Stimulated activated CD8-positive, alpha-beta memory T cell treated with anti-CD3 and anti-CD28 coated beads, Interleukin-15, amount 100 ng/mL, for 4 hours (primary cell): Measurements from ENCODE around the gene NKAIN1.
"Not testable (repeated sequence)": the region's sequence is repeated elsewhere in the genome, so short reads cannot be mapped to it uniquely, and the experiment has no call there.

Source experiments
- DNase-seq, 2 donors: peaks; one replicate each; pipeline ENCODE4 v3.0.0-alpha.2; 2020; ENCODE audit warnings: low read depth in 2 of 2

Gene NKAIN1

DNA sequence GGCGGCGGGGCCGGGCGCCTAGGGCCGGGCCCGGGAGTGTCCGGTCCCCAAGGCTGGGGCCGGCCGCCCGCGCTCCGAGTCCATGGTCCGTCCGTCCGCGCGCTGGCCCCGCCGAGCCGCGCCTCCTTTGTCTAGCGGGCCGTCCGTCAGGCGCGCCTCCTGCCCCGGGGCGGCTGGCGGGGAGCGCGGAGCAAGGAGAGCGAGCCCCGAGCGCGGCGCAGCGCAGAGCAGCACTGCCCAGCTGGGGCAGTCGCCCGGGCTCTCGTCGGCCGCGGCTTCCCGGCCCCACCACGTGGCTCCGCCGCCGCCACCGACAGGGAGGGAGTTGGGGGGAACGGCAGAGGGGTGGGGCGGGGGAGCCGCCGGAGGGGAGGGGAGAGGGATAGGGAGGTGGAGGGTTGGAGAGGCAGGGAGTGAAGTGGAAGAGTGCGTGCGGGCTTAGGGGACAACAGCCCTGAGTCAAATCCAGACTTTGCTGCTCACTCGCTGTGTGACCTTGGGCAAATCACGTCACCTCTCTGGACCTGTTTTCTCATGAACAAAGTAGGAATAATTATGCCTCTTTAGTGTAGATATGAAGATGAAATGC is at the start of gene NKAIN1:
Gene NKAIN1 (minus strand): TSS at position 235 of the 589 bp plus-strand sequence. CDS start 340 bp downstream, outside the sequence.
- no peak for DNase-seq

DNA sequence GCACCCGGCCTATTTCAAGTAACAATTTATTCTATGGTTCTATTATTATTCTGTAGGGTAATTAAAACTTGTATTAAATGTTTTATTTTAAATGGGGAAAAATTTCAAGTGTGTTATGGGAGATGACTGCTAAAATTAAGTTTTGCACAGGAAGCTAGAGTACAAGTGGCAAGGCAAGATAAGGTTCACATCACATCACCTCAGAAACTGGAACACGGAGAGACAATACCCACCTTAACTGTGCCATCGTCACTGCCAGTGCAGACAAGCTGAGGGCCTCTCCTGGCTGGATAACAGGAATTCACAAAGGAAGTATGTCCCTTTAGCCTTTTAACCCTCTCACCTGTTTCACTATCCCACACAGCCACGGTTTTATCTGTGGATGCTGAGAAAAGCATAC is 49.3 kb upstream of the NKAIN1 start:
- no peak for DNase-seq

DNA sequence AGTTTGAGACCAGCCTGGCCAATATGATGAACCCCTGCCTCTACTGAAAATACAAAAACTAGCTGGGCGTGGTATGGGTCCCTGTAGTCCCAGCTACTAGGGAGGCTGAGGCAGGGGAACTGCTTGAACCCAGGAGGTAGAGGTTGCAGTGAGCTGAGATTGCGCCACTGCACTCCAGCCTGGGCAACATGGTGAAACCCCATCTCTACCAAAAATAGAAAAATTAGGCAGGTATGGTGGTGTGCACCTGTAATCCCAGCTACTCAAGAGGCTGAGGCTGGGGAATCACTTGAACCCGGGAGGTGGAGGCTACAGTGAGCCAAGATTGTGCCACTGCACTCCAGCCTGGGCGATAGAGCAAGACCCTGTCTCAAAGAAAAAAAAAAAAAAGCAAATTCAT is 48.1 kb upstream of the NKAIN1 start:
- not testable (repeated sequence) for DNase-seq

DNA sequence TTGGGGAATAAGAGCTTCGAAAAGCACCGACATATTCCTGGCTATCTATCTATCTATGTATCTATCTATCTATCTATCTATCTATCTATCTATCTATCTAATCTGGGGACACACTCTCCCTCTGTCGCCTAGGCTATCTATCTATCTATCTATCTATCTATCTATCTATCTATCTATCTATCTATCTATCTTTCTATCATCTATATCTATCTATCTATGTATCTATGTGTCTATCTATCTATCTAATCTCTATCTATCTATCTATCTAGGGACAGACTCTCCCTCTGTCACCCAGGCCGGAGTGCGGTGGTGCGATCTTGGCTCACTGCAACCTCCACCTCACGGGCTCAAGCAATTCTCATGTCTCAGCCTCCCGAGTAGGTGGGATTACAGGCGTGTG is 42.7 kb upstream of the NKAIN1 start:
- DNase-seq: not testable (repeated sequence)

DNA sequence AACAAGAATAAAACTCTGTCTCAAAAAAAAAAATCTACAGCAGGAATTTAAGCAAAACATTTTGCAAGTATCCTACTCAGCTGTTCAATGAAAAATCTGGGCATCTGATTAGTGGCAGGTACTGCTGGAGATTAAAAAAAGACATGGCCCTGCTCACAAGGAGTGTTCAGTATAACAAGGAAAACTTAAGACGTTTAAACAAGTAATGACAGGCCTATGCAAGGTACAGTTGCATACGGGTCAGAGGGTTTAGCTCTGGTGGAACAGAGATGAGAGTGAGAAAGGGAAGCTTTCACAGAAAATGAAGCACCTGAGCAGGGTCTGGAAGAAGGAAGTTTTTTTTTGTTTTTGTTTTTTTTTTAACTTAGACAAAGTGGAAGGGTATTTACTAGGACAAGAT is 33.9 kb upstream of the NKAIN1 start:
- no peak for DNase-seq

DNA sequence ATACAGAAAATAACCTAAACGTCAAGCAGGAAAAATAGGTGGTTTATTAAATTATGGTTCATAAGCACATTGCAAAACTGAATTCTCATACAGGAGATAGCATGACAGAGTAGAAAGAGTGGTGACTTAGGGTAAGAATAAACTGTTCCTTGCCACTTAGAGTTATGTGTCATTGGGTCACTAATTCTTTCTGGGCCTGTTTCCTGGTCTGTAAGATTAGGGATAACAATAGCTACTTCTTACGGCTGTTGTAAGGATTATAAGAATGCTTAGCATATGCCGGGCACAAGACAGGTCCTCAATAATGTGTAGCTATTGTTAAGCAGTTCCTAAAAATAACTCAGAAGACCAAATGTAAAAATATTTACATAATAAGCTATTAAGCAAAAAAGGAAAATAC is 32.7 kb upstream of the NKAIN1 start:
- no peak for DNase-seq

DNA sequence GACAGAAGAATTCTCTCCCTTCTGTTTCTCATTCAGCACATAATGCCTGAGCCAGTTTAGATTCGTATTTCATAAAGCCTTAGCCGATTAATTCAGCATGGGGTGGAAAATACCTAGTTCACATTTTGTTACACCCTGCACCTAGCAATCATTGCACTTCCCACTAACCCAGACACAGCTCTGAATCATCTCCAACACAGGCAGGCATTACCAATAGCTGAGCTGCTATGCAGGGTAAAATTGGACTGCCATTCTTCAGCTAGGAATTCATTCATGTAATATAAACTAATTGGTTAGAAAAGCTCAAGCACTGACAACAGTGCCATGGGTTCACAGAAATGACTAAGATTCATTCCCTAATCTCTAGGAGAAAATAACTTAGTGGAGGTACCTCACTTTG is 26.9 kb upstream of the NKAIN1 start:
- no peak for DNase-seq

DNA sequence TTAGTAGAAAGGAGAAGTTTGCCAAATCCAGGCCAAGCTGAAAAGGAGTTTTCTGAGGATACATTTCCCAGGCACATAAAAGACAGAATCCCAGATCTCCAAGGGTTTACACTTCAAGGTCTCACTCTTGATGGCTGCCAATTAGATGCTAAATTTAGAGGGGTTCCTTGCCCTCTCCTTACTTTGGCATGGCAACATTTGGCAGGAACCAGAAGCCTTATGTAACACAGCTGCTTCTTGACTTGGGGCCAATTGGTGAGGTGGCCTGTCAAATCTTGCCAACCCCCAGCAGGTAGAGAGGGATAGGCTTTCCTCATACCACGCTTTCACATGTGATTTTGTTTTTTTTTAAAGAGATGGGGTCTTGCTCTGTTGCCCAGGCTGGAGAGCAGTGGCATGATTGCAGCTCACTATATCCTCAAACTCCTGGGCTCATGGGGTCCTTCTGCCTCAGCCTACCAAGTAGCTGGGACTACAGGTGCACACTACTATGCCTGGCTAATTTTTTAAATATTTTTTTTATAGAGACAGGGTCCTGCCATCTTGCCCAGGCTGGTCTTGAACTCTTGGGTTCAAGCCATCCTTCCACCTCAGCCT is 25.2 kb upstream of the NKAIN1 start:
- no peak for DNase-seq

DNA sequence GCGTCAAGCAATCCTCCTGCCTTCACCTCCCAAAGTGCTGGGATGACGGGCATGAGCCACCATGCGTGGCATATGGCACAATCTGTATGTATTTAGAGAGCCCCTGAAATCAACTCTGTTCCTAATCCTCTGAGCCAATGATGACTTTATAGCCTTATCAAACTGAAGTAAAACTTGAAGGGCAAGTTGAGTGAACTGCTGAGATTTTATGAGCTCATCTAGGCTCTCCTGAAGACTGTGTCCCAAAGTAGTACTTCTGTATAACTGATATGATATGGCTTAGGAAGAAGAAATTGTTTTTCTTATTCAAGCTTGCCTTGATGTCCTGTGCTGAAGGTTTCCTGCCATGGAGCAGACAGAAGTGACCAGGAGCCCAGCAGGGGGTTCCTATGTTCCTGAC is 23.7 kb upstream of the NKAIN1 start:
- DNase-seq: no peak

DNA sequence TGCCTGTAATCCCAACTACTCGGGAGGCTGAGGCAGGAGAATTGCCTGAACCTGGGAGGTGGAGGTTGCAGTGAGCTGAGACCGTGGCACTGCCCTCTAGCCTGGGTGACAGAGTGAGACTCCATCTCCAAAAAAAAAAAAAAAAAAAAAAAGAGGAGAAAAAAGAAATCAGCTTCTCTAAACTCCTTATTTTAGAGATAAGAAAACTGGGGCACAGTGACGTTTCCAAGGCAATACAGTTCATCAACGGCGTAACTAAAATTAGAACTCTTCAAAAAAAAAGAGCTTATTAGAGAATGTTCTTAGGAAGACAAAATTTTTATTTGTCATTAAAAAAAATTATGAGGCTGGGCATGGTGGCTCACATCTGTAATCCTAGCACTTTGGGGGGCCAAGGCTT is 22.7 kb upstream of the NKAIN1 start:
- DNase-seq: not testable (repeated sequence)

DNA sequence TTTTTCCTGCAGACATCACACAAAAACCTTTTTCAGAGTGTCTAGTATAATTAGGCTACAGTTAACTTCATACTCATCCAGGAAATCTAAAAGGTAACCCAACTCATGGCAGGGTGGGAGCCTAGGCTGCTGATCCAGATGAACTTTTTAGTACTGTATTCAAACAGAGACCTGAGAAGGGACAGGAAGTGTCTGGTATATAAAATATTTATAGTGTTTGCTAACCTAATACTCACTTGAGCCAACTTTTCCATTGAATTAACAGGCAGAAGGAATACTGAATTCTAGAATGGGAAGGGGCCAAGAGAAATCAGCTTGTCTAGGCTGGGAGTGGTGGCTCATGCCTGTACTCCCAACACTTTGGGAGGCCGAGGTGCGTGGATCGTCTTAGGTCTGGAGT is 22.2 kb upstream of the NKAIN1 start:
- no peak for DNase-seq

DNA sequence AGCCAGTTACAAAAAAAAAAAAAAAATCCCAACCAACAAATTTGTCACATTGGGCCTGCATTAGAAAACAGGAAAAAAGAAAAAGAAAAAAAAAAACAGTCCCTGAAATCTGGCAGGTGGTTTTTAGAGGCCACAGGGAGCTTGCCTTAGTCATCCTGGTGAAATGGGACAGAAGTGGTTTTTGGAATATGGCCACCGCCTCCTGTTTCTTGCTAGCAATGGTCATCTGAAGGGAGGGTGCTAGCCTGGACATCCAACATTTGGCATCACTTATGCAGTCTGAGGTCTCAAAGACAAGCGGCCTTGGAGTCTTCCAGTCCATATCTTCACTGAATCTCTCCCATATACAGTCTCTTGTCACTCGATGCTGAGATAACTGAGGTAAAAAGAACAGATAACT is 20.1 kb upstream of the NKAIN1 start:
- no peak for DNase-seq

DNA sequence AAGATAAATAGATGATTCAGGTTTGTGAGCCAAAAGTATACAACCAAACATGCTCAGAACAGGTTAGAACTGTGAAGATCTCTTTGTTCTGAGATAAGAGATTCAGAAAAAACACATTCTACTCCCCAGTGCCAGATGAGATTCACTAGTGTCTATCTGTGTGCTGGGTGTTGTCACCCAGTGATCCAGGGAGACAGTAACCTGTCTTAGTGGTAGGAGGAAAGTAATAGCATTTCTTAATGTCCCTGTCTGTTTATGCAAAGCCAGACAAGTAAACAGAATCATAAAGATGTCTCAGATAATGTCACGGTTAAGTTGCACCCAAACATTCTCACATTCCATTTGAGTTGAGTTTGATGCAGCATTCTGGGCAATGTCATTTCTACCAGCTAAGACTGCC is 18.9 kb upstream of the NKAIN1 start:
- no peak for DNase-seq

DNA sequence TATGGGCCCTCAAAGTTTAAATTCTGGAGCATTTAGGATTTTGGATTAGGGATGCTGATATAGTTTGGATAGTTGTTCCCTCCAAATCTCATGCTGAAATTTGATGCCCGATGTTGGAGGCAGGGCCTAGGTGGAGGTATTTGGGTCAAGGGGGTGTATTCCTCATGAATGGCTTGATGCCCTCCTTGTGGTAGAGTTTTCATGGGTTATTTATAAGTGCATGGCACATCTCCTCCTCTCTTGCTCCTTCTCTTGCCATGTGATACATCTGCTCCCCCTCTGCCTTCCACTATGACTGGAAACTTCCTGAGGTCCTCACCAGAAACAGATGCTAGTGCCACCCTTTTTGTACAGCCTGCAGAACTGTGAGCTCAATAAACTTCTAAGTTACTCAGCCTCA is 17.5 kb upstream of the NKAIN1 start:
- no peak for DNase-seq

DNA sequence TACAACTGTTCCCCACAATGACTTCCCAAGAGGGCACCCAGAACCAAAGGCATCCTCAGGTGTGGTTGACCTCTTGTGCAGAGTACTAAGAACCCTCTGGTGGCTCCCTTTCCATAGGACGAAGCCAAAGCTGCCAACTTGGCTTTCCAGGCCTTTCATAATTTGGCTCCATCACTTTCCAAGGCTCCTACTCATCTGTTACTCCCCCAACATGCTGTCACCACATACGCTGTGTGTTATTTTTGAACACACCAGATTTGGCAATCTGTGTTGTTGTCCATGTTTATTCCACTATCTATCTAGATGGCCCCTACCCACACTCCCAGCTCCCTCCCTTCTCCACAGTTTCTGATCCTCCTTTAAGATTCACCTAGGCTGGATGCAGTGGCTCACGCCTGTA is 10.2 kb upstream of the NKAIN1 start:
- no peak for DNase-seq

DNA sequence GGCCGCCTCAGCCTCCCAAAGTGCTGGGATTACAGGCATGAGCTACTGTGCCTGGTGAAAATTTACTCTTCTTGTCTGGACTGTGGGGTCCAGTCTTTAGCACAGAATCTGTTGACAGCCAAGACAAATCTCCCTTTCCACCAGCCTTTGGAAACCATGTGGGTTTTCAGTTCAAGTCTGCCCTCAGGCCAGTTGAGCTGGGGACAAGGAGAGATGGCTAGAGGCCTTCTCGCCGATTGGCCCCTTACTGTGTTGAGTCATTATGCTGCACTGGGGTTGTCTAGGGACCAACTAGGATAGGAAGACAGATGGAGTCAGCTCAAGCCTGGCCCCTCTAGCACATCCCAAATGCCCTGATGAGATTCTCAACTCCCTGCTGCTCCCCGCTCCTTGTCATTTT is 8.6 kb upstream of the NKAIN1 start:
- DNase-seq: no peak

DNA sequence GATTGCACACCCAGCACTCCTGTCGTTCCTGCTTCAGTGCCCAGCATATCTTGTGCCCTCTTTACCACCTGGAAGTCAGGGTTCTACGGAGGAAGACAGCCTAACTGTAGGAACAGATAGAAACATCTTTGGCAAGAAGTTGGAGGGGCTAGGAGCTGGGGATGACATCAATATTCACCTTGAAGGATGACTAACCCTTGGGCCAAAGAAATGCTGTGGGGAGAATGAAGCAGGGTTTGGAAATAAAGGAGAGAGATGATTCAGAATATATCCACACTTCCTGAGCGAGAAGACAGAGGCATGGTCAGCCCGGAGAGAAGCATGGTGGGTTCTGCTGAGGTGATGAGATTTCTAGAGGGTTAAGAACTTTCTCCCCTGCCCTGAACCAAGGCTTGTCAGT is 4.6 kb upstream of the NKAIN1 start:
- DNase-seq: no peak

DNA sequence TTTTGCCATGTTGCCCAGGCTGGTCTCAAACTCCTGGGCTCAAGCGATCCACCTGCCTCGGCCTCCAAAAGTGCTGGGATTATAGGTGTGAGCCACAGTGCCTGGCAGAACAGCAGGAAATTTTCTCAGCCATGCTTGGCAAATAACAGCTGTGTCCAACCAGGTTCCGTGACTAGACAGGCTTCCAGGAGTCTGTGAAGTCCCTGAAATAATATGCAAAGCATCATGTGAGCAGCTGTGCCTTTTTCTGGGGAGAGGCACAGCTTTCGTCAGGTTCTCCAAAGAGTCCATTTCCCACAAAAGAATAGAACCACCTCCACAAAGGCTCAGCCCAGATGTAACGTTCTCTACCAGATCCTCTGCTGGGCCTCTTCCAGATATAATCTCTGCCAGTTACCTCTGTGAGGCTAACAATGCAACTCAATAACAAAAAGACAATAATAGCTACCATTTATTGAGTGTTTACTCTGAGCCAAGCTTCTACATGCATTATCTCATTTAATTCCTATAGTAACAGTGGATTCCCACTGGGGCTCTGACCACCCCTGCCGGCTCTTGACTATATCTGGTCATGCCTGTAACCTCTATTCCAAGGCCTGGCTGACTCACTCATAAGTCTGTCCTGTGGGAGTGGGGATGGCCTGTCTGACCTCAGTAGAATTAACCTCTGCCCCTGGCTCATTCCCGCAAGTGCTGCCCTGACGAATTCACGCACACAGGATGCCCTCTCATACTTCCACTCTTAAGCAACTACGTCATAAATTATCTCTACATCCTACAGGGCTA is 4.0 kb upstream of the NKAIN1 start:
- no peak for DNase-seq

DNA sequence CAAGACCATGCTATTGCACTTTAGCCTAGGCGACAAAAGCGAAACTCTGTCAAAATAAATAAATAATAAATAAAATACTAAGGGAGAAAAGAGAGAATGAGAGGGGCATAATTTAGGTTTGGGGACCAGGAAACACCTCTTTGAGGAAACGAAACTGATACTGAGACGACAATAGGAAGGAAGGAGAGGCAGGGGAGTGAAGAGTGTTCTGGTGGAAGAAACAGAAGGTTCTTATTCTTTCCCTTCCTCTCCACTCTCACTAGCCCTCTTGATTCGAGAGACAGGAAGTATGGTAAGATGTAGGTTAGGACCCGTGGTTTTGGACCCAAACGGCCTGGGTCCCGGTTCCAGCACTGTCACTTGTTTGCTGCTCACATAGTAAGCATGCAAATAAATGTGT is 1.6 kb upstream of the NKAIN1 start:
- DNase-seq: no peak

DNA sequence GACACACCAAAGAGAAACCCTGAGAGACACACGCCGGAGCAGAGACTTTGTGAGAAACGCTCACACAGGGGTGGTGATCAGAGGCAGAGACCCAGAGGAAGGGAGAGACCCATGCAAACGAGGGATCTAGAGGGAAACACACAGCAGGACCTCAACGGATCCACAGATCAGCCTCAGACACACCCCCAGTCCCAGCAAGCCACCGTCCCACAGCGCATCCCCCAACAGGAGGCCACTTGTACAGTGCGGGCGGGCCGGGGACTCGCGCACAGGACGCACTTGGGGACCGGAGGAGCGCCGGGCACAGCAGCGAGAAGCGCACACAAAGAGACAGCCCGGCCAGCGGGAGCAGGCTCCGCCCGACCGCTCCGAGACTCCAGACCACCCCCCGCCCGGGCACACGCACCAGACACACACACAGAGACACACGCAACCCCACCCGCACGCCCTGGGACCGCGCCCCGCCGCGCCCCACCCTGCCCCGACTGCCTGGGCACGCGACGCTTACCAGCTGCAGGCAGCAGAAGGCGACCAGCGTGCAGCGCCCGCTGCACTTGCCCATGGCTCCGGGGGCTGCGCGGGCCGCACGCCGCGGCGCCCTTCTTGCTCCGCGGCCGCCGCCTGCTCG is 587 bp downstream of the NKAIN1 start:
- no peak for DNase-seq

DNA sequence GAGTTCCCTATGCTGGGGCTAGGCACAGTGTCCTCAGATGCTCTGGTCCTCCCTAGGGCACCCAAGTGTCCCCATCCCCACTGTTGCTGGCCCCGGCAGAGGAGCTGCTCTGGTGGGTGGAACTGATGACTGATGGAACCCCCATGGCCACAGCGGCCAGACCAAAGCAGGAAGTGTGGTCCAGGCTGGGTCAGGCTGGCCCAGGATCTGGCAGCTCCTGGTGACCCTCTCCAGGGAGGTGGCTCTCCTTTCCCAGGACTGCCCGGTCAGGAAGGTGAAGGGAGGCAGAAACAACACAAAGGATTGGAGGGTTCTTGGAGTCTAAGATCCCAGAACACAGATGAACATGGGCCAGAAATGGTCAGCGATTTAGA is 1.1 kb downstream of the NKAIN1 start:
- DNase-seq: no peak

DNA sequence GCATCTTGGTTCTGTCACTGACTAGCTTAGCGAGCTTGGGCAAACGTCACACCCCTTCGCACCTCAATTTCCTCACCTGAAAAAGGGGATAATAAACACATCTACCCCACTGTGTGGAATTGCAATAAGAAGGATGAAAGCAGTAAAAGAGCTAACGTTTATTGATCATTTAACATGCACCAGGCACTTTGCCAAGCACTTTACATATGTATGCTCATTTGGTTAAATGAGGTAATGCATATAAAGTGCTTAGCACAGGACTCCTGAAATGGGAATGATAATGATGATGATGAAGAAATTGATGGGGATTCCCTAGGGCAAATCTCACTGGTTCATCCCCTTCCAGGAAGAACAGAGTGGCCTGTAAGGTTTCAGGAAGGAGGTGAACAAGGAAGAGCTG is 4.8 kb downstream of the NKAIN1 start:
- DNase-seq: no peak

DNA sequence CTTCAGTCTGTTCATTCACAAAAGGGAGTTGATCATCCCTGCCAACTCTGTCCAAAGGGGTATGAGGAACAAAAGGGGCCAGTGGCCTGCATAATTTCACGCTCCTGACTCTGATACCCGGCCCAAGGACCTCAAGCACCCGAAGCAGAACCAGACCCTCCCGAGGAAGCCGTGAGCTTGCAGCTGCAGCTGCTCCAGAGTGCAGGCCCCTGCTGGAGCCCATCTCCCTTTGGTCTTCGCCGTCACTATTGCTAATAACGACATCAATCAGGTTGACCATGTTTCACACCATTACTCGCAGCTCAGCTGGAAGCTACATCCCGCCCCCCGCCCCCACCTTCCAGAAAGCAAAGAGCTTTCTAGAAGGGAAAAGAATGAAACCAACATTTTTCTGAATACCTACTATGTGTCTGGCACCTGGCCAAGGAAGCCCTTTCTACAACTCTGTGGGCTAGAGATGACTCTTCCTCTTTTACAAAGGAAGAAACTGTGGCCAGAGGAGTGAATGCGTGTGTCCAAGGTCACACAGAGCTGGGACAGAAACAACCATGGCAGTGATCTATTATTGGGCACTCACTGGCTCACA is 5.5 kb downstream of the NKAIN1 start:
- no peak for DNase-seq
